NAMALWA (cell line): ENCODE measurements around the gene S100A5.
"Not testable (repeated sequence)": the region's sequence is repeated elsewhere in the genome, so short reads cannot be mapped to it uniquely, and the experiment has no call there.

Source experiments
- DNase-seq: peaks from one replicate; pipeline ENCODE4 v3.0.0-alpha.2; 2015; ENCODE audit warnings: low spot score

The S100A5 gene

DNA sequence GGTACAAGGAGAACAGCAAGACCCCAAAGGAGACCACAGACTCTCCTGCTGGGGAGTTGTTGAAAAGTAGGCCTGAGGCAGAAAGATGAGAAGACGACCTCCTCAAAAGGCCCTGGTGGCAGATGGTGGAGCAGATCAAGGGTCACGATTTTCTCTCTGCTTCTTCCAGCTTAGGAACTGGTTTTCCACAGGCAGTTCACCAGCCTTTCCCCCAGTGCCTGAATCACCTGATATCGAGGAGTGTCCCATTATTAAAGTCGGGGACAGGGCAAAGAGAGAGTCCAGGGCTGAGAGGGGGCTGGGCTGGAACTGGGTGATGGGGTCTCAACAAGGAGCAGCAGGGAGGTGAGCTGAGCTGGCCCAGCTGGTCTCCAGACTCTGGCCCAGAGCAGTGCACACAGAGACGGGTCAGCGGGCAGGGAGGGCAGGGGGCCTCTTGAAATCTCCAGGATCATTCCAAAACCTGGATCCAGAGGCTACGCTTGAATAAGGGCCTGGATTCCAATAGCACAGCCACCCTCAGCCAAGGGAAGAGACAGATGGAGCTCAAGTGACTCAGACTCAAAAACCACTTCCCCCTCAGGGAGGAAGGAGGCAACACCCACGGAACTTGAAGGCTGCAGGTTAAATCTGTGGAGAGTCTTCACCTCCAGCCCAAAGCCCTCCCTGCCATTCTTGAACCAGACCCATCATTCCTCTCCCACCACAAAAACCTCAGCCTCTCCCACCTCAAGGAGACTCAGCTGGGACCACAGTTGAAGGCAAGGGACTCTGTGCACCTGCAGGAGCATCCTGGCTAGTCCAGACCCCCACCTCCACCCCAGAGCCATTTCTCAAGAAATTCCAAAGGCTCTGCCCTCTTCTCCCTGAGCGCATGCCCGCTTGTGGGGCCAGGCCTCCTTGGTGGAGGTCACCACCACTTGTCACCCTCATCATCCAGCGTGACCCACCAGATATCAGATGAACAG lies at the start of gene S100A5:
Gene S100A5 (minus strand): TSS at position 541 of the 968 bp plus-strand sequence. CDS start 743 bp downstream, outside the sequence.
- DNase-seq: no peak

DNA sequence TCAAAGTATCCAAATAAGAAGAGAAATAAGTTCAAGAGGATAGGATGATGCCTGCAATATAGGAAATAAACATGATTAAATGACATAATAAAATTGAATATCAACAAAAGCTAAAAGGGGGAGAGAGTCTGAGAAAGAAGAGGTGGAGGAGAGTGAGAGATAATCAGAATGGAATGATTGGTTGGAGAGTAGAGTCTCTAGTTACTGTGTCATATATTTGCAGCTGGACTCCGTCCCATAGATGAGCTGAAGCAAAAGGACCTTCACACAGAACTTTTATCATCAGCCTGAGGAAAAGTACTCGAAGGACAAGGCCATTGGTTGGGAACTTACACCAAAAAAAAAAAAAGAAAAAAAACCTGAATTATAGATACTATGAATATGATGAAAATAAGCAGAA lies 47.7 kb upstream of the S100A5 start:
- no peak for DNase-seq

DNA sequence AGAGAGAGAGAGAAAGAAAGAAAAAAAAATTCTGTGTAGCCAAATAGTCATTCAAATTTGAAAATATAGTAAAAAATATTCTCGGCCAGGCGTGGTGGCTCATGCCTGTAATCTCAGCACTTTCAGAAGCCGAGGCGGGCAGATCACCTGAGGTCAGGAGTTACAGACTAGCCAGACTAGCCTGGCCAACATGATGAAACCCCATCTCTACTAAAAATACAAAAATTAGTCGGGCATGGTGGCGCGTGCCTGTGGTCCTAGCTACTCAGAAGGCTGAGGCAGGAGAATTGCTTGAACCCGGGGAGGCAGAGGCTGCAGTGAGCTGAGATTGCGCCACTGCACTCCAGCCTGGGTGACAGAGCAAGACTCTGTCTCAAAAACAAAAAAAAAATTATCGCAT lies 47.3 kb upstream of the S100A5 start:
- not testable (repeated sequence) for DNase-seq

- no peak for DNase-seq
Measured at GRCh38 chr1:153587314-153587713, 46.6 kb upstream of the S100A5 start.

- no peak for DNase-seq
Measured at GRCh38 chr1:153586347-153586746, 45.6 kb upstream of the S100A5 start.

GRCh38 chr1:153585006-153585405 lies 44.3 kb upstream of the S100A5 start:
- DNase-seq: no peak

GRCh38 chr1:153583976-153584375 lies 43.2 kb upstream of the S100A5 start:
- DNase-seq: no peak

- DNase-seq: not testable (repeated sequence)
Measured at GRCh38 chr1:153583514-153583913, 42.8 kb upstream of the S100A5 start.

- not testable (repeated sequence) for DNase-seq
Measured at GRCh38 chr1:153582836-153583235, 42.1 kb upstream of the S100A5 start.

DNA sequence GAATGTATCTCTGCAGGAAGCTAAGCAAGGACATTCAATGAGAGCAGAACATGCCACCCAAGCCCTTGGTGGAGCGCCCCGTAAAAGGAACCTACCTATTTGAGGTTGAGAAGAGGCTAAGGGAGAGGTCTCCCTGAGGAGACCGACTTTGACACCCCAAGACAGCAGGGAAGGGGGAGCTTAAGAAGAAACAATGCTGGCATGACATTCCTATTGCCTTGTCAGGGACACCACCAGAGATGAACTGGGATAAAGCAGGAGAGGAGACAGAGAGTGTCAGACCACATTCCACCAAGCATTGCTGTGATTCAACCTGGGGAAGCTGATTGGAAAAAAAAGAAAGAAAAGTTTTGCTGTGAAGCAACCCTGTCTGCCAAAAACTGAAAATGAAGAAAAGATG lies 38.2 kb upstream of the S100A5 start:
- no peak for DNase-seq

- no peak for DNase-seq
Measured at GRCh38 chr1:153578490-153578889, 37.8 kb upstream of the S100A5 start.

GRCh38 chr1:153577624-153578051 lies 36.9 kb upstream of the S100A5 start:
- DNase-seq: no peak

DNA sequence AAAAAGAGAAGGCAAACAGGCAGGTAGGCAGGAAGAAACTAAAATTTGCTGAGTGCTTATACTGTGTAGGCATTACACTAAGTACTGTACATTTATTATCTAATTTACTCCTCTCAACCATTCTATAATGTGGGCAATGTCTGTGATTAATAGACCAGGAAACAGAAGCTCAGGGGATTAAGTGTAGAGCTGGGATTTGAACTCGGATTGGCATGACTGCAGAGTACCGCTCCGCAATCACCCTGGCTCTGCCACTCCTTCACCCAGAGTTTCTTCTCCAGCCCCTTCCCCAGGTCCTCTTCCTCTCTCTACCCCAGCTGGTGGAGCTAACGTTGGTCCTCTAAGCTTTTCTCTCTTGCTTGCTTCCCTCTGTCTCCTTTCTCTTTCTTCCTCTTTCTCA lies 36.4 kb upstream of the S100A5 start:
- DNase-seq: no peak

DNA sequence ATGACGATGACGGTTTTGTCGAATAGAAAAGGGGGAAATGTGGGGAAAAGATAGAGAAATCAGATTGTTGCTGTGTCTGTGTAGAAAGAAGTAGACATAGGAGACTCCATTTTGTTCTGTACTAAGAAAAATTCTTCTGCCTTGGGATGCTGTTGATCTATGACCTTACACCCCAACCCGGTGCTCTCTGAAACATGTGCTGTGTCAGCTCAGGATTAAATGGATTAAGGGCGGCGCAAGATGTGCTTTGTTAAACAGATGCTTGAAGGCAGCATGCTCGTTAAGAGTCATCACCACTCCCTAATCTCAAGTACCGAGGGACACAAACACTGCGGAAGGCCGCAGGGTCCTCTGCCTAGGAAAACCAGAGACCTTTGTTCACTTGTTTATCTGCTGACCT lies 34.8 kb upstream of the S100A5 start:
- not testable (repeated sequence) for DNase-seq

- not testable (repeated sequence) for DNase-seq
Measured at GRCh38 chr1:153575081-153575491, 34.4 kb upstream of the S100A5 start.

DNA sequence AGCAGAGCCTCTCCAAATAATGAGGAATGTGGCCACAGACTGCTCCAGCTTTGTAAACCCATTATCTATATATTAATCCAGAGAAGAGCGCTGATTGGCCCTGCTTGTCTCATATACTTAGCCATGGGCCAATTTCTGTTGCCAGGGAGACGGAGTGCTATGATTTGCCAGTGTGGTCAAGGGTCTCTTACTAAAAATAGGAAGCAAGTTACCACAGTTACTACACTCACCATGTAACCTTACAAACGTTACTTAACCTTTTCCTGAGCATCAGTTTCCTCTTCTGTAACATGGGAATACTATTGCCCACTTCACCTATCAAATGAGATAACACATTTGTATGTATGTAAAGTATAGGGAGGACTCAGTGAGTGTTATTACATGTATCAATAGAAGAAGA lies 32.6 kb upstream of the S100A5 start:
- no peak for DNase-seq

DNA sequence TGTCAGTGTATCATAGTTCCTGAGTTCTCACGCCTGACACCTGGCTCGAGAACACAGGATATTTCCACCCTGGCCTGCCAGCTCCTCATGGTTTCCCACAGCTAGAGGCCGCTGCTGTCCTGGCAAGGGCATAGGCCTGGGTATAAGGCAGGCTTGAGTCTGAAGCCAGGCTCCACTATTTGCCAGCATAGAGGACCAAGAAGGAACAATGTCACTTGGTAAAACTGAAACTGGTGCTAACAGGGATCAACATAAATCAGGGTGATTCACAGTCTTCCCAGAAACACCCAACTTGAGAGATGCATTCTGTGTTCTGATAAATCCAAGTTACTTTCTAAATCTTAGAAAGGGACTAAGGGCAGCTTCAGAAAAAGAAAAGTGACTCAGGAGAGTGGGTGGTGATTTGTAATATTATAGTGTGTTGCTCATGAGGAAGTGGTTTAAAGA lies 31.9 kb upstream of the S100A5 start:
- peak; percentile 89 for DNase-seq

- DNase-seq: no peak
Measured at GRCh38 chr1:153571706-153572105, 31.0 kb upstream of the S100A5 start.

- DNase-seq: no peak
Measured at GRCh38 chr1:153570874-153571273, 30.1 kb upstream of the S100A5 start.

DNA sequence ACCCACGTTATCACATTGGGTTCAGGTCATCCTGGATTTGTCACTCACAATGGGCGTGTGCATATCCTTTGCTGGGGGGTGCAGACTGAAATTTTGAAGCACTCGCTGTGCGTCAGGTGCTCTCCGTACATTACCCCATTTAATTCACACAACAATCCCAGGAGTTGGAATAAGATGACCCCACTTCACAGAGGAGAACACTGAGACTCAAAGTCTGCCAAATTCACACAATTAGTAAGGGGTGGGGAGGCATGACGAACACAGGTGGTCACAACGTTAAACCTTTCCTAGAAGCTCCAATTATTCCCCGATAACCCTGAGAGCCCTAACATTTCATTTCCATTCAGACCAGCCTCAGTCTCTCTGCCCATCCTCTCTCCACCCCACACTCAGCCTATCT lies 28.7 kb upstream of the S100A5 start:
- no peak for DNase-seq

GRCh38 chr1:153568367-153569099 lies 27.8 kb upstream of the S100A5 start:
- peak; percentile 91 for DNase-seq

DNA sequence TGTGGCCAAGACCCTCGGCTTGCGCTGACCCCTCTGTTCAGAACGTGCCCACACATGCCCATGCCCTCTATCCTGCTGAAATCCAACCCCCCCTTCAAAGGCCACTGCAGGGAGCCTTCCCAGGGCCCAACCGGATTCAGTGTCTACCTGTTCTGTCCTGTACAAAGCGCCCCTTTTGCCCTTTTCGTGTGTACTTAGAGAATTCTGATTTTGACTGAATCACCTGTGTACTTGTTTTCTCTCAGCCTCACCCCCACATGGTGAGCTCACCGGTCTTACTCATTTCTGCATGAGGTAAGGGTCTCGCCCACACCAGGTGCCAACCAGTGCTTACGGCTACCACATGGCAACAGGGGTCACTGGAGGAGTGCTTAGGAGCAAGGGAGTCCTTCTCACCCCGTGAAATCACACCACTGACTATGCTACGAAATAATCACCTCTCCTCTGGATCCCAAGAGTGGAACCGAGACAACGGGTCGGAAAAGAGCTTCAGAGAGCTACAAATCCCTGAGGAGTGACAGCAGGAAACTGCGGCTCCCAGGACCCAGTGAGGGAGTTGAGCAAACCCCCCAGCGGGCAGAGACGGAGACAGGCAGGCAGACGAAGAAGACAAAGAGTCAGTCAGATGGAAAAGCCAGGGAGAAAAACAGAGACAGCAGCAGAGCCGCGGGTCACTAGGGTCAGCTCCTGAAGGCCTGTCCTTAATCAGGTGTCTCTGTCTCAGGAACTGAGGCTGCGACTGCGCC lies 27.1 kb upstream of the S100A5 start:
- peak; percentile 35 for DNase-seq
